ENCODE measurements around the gene GABPA.
A peak's percentile ranks its signal among the peaks of the same experiment; 100 is the strongest.
"Not testable (repeated sequence)": the region's sequence is repeated elsewhere in the genome, so short reads cannot be mapped to it uniquely, and the experiment has no call there.

Gene GABPA

DNA sequence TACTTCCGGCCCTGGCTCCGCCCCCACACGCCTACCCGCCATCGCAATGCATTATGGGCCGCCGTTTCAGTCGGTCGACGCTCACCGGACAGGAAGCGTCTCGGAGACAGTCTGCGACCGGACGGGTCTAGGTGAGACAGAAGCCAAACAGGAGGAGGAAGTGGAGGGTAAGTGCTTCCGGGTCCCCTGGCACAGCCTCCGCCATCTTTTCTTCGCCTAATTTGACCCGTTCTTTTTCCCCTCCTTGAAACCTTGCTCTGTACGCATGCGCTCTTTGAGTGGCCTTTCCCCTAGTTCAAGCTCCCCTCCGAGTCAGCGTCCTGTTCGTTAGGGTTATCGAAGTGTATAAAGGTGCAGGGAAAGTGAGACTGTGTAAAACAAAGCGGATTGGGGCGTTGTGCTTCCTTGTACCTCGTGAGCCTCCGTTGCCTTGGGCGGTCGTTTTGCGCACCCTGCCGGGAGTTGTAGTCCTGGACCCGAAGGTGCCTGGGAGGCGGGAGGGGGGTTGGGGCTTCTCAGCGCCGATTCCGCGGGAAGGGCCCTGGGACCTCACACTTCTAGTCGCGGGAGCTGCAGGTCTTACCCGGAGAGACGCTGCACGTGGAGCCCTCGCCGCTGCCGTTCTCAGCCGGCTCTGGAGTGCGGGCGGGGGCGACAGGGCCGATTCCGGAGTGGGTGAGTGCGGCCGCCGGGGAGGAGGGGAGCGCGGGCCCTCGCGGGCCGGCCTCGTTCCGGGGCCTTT, at the start of gene GABPA, which contains the start of gene ATP5PF:
Gene GABPA (plus strand): TSS at position 69 of the 742 bp plus-strand sequence. CDS start 6,627 bp downstream, outside the sequence.
Gene ATP5PF (minus strand): TSS at position 1 of the 742 bp plus-strand sequence. CDS start 5,110 bp downstream, outside the sequence.
- peak; percentile 99 for DNase-seq (ENCODE audit: low read depth)

DNA sequence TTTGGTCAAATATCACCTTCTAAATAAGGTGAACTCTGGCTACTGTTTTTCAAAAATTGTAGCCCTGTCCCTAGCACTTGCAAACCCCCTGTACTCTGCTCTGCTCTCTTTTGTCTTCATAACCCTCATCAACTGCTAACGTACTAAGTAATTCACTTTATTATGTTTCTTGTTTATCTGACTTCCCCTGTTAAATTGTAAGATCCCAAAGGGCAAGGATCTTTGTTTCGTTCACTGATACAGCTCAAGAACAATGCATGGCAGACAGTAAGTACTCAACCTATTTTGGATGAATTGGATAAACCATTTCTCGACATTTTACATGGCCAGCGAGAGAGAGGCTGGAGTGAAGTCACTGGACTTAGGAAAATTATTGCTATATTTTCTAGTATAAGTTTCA, 47.0 kb upstream of the GABPA start:
- no peak for DNase-seq (ENCODE audit: low read depth)

DNA sequence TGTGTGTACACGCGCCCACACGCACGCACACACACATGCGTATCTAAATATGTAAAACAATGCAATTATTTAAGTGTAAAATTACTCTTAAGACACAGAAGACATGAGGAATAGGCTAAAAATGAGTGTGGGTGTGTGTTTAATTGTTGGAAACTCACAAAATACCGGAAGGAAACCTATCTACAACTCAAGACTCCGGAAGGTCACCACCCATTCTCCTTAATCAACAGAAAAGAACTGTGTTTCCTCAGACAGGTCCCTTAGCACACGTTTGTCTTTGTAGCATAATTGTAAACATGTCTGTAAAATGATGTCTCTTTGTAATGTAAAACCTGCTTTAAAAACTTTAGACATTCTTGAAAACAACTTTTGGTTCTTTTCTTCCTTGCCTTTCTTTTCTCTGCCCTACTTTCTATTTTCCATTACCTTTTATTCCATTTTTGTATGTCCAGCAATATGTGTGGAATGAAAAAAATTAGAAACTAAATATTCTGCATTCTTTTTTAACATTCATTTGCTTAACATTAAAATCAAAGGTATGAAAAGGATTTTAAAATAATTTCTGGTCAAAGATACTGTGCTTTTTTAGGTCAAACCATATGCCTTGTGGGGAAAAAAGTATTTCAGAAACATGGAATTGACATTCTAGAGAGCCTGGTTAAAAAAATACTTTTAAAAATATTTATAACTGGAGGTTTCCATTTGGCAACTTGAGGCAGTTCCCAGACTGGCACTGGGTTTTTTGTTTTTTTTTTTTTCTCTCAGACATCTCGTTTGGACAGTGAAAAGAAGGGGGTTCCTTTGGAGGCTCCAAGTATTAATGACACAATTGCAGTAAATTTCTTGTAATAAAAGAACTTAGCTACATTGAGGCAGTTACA, 46.3 kb upstream of the GABPA start:
- no peak for DNase-seq (ENCODE audit: low read depth)

DNA sequence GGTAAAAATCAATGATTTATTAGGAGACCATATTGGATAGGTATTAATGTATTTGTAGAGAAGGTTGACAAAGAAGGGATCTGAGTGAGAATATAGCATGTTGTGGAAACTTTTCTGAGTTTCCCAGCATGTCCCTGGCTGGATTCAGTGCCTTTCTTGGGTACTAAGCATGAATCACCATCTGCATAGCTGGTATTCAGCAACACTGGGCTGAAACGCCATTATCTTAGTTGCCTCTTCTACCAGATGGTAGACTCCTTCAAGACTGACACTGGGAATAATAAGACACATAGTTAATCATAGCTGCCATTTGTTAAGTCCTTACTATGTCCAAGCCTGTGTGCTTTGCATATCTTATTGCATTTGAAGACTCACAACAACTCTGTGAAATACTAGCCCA, 45.5 kb upstream of the GABPA start:
- DNase-seq (ENCODE audit: low read depth): peak; percentile 2

DNA sequence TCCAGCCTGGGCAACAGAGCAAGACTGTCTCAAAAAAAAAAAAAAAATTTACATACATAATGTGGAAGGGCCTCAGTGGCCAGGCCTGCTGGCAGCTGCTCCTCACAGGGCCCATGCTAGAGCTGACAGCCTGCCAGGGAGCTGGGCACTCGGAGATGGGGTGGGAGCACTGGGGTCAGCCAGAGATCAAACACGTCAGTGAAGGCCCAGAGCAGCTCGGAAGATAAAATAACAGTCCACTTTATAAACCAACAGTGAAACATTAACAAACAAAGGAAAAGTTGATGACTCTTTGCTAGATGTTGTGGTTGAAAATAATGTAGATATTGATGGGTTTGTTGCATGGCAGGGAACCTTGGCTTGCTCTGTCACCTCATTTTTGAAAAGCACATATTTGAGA, 42.8 kb upstream of the GABPA start:
- DNase-seq (ENCODE audit: low read depth): no peak

DNA sequence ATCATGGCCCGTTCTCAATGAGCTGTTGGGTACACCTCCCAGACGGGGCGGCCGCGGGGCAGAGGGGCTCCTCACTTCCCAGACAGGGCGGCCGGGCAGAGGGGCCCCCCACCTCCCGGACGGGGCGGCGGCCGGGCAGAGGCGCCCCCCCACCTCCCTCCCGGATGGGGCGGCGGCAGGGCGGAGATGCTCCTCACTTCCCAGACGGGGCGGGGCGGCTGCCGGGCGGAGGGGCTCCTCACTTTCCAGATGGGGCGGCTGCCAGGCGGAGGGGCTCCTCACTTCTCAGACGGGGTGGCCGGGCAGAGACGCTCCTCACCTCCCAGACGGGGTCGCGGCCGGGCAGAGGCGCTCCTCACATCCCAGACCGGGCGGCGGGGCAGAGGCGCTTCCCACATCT, 39.3 kb upstream of the GABPA start:
- DNase-seq (ENCODE audit: low read depth): not testable (repeated sequence)

DNA sequence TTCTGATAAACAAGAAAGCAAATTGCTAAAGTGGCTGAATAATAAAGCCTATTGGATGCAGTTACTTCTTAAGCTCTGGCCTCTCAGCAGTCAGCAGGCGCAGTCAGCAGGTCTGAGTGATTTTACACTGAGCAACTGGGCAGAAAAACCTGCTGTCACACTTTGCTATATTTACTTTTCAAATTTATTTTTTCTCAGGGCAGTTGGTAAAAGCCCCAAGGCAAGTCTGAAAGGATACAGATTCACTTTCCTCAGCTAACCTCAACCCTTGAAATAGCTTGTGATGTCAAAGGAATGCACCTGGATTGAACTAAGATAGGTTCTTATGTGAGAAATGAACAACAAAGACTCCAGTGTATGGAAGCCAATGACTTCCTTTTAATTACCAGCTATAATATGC, 34.0 kb upstream of the GABPA start:
- no peak for DNase-seq (ENCODE audit: low read depth)

DNA sequence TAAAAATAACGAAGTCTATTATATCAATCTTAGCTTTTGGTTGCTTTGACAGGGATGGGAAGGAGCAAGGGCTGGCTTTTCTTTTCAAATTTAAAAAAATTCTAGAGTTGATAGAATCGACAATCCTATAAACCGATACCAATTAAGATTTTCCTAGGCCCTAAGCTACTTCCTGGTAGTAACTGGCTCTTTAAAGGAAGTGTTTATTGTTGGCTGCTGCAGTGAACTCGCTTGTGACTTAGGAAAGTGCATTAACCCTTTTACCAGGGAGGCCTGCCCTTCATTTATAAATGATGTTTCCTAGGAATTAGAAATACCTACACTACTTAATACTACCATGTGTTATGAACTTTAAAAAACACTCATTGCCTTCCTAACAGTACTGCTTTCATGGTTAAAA, 33.2 kb upstream of the GABPA start:
- no peak for DNase-seq (ENCODE audit: low read depth)

DNA sequence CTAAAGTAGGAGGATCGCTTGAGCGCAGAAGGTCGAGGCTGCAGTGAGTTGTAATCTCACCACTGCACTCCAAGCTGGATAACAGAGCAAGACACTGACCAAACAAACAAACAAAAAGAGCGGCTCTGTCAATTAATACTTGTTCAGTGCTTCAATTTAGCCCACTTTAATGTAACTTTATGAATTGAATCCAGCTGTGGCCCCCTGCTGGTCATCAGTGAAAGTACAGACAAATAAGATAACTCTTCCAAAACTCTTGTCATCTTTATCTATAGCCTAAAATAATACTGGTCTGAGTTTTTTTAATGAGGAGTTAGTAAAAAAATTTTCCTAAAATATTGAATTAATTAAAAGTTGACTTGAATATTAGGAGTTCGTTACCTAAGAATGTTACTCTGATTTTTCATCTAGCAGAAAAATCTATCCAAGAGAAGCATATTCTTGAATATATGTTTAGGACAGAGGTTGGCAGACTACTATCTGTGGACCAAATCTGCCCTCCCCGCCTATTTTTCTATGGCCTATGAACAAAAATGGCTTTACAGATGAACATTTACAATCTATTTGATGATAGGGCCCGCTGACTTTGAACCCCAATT, 26.2 kb upstream of the GABPA start:
- DNase-seq (ENCODE audit: low read depth): peak; percentile 31

DNA sequence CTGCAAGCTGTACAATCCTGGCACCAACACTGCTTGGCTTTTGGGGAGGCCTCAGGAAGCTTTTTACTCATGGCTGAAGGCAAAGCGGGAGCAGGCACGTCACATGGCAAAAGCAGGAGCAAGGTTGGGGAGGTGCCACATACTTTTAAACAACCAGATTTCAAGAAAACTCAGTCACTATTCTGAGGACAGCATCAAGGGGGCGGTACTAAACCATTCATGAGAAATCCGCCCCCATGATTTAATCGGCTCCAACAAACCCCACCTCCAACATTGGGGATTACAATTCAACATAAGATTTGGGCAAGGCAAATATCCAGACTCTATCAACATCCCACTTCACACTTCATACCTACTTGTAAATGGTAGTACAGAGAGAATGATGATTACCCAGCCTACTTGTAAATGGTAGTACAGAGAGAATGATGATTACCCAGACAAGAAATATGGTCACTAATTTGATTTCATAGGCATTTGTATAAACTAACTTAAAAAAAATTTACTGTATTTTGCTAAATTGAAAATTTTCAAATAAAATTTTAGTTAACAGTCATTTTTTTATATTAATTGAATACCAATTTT, 25.0 kb upstream of the GABPA start:
- DNase-seq (ENCODE audit: low read depth): no peak

DNA sequence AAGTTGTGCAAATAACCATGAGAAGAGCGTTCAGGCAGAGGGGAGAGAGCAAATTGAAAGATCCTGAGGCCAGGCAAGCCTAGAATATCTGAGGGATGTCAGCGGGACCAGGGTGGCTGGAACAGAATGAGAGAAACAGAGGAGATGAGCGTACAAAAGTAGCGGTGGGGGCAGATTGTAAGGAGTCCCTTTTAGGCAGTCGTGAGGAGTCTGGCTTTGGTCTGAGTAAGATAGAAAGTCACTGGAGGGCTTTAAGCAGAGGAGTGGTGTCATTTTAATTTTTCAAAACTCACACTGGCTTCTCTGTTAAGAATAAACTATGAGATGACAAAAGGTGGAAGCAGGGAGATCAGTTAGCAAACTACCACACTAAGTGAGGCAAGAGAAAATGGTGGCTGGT, 24.2 kb upstream of the GABPA start:
- DNase-seq (ENCODE audit: low read depth): no peak

DNA sequence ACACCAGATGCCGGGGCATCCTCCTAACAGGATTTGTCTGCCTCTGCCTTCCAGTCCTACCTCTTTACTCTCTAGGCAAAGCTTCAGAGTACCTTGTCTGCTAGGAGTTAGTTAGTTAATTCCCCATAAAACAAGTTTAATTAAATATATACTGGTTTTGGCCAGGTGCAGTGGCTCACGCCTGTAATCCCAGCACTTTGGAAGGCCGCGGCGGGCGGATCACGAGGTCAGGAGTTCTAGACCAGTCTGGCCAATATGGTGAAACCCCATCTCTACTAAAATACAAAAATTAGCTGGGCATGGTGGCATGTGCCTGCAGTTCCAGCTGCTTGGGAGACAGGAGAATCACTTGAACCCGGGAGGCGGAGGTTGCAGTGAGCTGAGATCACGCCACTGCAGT, 20.7 kb upstream of the GABPA start:
- not testable (repeated sequence) for DNase-seq (ENCODE audit: low read depth)

DNA sequence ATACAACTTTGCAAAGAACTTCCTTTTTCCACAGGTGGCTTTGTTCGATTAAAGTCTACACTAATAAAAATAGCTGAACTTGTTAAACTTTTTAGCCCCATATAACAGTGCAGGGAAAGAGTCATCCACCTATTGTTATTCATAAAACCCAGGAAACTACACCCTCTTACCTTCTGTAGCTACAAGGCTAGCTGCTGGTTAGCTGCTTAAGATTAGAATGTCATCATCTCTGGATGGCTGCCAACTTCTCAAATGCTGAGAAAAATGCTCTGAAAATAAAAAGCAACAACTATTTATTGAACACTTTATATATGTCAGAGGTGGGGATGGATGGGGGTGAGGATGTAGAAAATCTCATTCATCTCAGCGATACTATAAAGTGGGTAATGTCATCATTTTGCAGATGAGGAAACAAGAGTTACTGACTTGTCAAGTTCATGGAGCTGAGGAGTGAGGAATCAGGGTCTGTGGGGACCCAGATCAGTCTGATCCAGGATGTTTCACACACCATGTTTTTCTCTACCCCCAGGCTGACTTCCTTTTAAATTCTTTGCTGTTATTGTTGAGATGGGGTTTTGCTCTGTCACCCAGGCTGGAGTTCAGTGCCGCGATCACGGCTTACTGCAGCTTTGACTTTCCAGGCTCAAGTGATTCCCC, 17.2 kb upstream of the GABPA start:
- DNase-seq (ENCODE audit: low read depth): peak; percentile 13

DNA sequence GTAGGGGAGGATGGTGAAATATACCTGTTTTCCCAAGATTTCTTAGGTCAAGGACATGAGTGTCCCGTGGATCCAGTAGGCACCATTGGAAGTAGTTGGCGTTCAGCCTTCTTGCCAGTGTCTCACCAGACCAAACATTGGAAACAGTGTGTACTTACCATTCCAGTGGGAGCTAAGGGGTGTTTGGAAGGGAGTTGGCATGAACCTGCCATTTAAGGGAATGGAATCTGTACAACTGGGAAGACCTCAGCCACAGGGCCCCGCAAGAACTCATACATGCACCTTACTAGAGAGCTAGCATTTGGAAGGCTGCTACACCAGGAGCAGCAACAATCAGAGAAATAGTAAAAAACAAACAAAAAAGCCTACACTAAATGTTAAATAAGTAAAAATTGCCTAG, 12.8 kb upstream of the GABPA start:
- DNase-seq (ENCODE audit: low read depth): no peak

DNA sequence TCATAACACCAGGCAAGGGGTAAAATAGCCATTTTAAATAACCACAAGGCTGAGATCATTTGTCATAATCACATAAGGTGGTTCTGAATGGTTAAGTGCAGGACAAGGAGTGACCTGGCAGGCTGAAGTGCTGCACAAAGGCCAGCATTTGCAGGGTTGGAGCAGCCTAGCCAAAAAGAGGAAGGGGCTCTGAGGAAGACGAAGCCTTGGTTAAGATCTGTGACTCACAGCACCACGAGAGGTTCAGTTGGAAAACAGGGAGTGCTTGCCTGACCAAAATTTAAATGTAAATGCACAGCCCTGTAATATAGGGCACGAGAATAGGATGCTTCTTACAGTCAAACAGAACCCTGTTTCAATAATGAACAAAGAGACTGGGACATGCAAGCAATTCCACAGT, 12.1 kb upstream of the GABPA start:
- no peak for DNase-seq (ENCODE audit: low read depth)

DNA sequence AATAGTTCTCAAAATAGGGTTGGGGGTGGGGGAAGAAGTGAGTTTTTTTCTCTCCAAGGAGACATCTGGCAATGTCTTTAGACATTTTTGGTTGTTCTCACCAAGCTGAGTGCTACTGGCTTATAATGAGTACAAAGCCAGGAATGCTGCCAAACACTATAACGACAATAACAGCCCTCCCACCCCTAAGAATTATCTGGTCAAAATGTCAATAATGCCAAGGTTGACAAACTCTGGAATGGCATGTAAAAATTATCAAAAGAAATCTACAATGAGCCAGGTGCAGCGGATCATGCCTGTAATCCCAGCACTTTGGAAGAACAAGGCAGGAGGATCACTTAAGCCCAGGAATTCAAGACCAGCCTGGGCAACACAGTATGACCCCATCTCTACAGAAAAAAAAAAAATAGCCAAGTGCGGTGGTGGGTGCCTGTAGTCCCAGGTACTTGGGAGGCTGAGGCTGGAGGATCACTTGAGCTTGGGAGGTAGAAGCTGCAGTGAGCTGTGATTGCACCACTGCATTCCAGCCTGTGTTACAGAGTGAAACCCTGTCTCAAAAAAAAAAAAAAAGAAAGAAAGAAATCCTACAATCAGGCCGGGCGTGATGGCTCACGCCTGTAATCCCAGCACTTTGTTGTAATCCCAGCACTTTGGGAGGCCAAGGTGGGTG, 2.5 kb upstream of the GABPA start:
- DNase-seq (ENCODE audit: low read depth): no peak

DNA sequence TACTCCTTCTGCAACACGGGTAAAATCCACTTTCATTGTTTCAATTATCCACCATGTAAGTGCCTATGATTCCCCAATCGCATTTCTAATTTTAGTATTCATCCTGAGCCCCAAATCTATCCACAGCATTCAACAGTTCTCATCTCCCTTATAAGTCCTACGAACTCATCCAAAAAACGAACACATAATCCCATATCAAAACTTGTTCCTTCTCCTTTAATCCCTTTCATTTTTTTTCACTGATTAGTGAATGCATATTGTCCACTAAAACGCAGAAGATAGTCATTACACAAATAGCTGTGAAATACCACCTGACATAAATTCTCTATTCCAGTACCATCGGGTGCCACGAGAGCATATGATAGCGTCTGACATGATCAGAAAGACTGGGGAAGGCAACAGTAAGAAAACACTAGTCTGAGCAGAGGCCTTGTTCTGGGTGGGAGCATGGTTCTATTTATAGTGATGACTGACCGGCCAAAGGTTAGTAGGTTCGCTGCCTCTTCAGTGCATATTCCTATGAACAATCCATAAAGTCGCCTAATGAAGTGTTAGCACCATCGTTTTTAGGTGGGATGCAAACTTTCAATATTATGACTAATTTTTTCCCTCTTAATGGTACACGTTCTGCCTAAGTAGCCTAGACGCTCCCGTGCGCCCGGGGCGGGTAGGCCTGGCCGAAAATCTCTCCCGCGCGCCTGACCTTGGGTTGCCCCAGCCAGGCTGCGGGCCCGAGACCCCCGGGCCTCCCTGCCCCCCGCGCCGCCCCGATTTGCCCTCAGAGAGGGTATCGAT, 716 bp upstream of the GABPA start:
- peak; percentile 20 for DNase-seq (ENCODE audit: low read depth)

DNA sequence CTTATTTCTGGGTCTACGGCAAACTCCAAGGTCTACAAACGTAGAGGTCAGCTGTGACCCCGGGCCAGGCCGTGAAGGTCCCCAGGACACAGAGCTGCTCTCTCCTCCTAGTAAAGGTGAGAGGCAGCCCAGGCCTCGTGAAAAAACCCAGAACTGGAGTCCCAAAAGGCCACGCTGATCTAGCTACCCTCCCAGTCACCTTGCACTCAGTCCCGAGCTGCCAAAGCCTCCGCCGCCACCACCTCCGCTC, 193 bp upstream of the GABPA start:
- DNase-seq (ENCODE audit: low read depth): no peak

DNA sequence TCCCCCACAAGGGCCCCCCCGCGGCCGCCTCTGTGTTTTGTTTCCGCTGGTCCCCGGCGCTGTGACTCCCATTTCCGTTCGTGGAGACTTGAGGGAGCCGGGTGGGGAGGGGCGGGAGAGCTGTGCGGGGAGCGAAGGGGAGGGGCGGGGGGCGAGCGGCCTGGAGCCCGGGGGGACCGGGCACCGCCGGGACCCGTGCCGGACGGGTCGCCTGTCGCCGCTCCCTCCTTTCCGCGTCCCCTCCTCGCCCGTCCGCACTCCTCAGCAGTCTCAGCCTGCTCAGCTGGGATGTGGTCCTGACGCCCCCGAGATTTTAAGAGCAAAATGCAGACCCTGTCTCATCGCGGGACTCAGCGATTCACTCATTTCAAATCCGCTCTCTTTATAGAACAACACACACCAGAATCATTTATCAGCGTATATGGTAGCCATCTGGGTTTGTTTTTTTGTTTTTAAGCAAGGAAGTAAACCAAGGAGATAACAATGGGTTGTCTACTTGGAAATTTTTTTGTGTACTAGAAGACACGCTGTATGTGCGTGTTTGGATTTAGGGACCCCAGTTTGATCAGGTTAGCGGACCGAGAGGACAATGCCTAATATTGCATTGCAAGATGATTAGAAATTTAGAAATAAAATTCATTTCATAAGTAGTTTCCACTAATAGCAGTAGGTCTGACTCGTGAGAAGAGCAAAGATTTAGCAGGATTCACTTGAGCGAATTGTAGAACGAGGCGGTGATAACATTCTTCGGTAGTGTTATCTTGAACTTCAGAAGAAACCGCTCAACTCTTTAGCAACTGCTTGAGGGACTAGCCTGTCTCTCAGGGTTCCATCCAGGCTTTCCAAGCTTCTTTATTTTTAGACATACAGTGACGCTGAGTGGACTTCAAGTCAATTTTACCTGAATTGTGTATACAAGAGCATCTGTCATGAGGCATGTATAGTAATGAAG, 1.1 kb downstream of the GABPA start:
- peak; percentile 84 for DNase-seq (ENCODE audit: low read depth)

DNA sequence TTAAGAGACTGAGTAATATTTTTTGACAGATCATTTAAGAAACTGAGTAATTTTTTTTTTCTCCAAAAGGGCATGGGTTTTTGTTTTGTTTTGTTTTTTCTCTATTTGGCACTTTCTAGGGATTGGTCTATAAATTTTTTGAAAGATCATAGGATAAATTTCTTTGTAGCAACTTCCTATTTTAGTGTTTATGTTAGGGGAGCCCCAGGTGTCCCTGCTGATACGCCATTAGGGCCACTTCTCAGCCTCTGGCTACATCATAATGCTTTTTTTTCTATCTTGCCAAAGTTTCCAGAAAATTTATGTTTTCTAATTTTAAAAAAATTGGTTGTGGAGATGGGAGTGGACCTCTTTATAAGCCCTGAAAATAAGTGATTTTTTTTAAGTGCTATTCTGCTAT, 2.6 kb downstream of the GABPA start:
- no peak for DNase-seq (ENCODE audit: low read depth)
